Measurements from ENCODE around the gene CHMP5.

- TF ChIP-seq, protein P1, sequence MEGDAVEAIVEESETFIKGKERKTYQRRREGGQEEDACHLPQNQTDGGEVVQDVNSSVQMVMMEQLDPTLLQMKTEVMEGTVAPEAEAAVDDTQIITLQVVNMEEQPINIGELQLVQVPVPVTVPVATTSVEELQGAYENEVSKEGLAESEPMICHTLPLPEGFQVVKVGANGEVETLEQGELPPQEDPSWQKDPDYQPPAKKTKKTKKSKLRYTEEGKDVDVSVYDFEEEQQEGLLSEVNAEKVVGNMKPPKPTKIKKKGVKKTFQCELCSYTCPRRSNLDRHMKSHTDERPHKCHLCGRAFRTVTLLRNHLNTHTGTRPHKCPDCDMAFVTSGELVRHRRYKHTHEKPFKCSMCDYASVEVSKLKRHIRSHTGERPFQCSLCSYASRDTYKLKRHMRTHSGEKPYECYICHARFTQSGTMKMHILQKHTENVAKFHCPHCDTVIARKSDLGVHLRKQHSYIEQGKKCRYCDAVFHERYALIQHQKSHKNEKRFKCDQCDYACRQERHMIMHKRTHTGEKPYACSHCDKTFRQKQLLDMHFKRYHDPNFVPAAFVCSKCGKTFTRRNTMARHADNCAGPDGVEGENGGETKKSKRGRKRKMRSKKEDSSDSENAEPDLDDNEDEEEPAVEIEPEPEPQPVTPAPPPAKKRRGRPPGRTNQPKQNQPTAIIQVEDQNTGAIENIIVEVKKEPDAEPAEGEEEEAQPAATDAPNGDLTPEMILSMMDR (conservative IDR thresholded peaks at IDR 0.05; ENCODE audit: low read length) = no peak
- TF ChIP-seq EZH2phosphoT487 (IDR thresholded peaks at IDR 0.05; ENCODE audit: borderline replicate concordance, low read depth, low read length) = no peak
These were observed 28.3 kb upstream of the CHMP5 start for GRCh38 chr9:33236571-33236970.
